Endodermal cell (in vitro differentiated cells): ENCODE measurements around the gene TM9SF3. TPM values are rescaled to one million over a fixed set of nuclear protein-coding genes. Genes with fewer than 3 reads are reported as not detected.
A peak's percentile ranks its signal among the peaks of the same experiment; 100 is the strongest.

Source experiments
- DNase-seq: peaks from one replicate; pipeline ENCODE4 v3.0.0-alpha.2; 2017
- H3K27ac ChIP-seq: 2 replicates; pipeline ENCODE4 v1.5.1; 2013; ENCODE audit warnings: mild to moderate bottlenecking, low read depth, low read length, moderate library complexity
- H3K27me3 ChIP-seq: 2 replicates; pipeline ENCODE4 v1.6.1; 2013; ENCODE audit warnings: mild to moderate bottlenecking, low read length, moderate library complexity; ENCODE audit not compliant: insufficient read depth, control insufficient read depth, poor library complexity, severe bottlenecking
- H3K36me3 ChIP-seq: 2 replicates; pipeline ENCODE4 v1.7.0; 2013; ENCODE audit warnings: mild to moderate bottlenecking, low read length, moderate library complexity; ENCODE audit not compliant: control insufficient read depth, insufficient read depth
- H3K4me1 ChIP-seq: one replicate; pipeline ENCODE4 v1.7.0; 2013; ENCODE audit warnings: low read length; ENCODE audit not compliant: control insufficient read depth, insufficient read depth
- H3K4me3 ChIP-seq: 2 replicates; pipeline ENCODE4 v1.5.1; 2013; ENCODE audit warnings: mild to moderate bottlenecking, low read length, moderate library complexity
- H3K9ac ChIP-seq: 2 replicates; pipeline ENCODE4 v1.6.1; 2013; ENCODE audit warnings: mild to moderate bottlenecking, low read length, moderate library complexity; ENCODE audit not compliant: poor library complexity, severe bottlenecking; ENCODE audit errors: extremely low read depth
- H3K9me3 ChIP-seq: 2 replicates; pipeline ENCODE4 v1.6.1; 2013; ENCODE audit warnings: mild to moderate bottlenecking, low read length, moderate library complexity; ENCODE audit not compliant: control insufficient read depth
- H3K27ac Mint-ChIP-seq: 2 replicates; pipeline ENCODE4 v1.8.0; 2020; ENCODE audit warnings: mixed read lengths
- H3K27me3 Mint-ChIP-seq: 2 replicates; pipeline ENCODE4 v1.8.0; 2021; ENCODE audit warnings: mild to moderate bottlenecking, mixed read lengths; ENCODE audit not compliant: insufficient read depth
- H3K36me3 Mint-ChIP-seq: 2 replicates; pipeline ENCODE4 v1.8.0; 2020; ENCODE audit warnings: low read depth, mixed read lengths
- H3K4me1 Mint-ChIP-seq: 2 replicates; pipeline ENCODE4 v1.8.0; 2020; ENCODE audit warnings: mixed read lengths
- H3K4me3 Mint-ChIP-seq: 2 replicates; pipeline ENCODE4 v1.8.0; 2020; ENCODE audit warnings: mild to moderate bottlenecking, moderate library complexity, mixed read lengths
- H3K9me3 Mint-ChIP-seq: 2 replicates; pipeline ENCODE4 v1.8.0; 2020; ENCODE audit warnings: mild to moderate bottlenecking, mixed read lengths
- WGBS, 2 experiments: methylation state at CpG; one replicate each; pipeline versions ENCODE4 v1.1.5 to v1.1.7; 2013; ENCODE audit warnings: missing lambda C conversion rate in 2 of 2, mixed read lengths in 1 of 2; ENCODE audit not compliant: insufficient coverage in 1 of 2, insufficient read length in 1 of 2; 5-methylcytosine and 5-hydroxymethylcytosine counted together
- total RNA-seq, 2 donors: library from RNA; stranded (reverse); fragmentation: NEBNext Ultra II Directional in 1 of 2; extraction: Animal tissue kit (Norgen Biotek cat#: 25700) in 1 of 2; gene quantifications; 2 replicates in 1 of 2; 3 replicates in 1 of 2; pipeline ENCODE4 v1.2.1, GENCODE V29; 2021
- TF ChIP-seq, protein P1 (sequence below): fragments of 200-600 bp; sonication (generic); conservative IDR thresholded peaks from 2 replicates; pipeline ENCODE4 v1.5.0; 2021; ENCODE audit warnings: antibody characterized with exemption, mild to moderate bottlenecking

The TM9SF3 gene
- total RNA-seq, 2 donors from 2014 or later: 134 to 137 TPM

GRCh38 chr10:96470116-96470743 lies 116.6 kb downstream of the TM9SF3 start:
- no peaks in the 10 kb centered on the region for H3K4me1 ChIP-seq
- H3K4me1 Mint-ChIP-seq: peaks cover 1% of the 10 kb centered on the region
- H3K4me3 Mint-ChIP-seq: no peak overlapping the region
- H3K27ac Mint-ChIP-seq: no peak overlapping the region
- peak; percentile 90 for DNase-seq
- H3K4me3 ChIP-seq: no peak overlapping the region
- H3K9ac ChIP-seq: no peak overlapping the region
- no peaks in the 10 kb centered on the region for H3K27me3 ChIP-seq
- WGBS, 2 experiments: 50 to 55% methylated on average over 3 to 4 of the region's 4 CpGs
- no peaks in the 10 kb centered on the region for H3K36me3 Mint-ChIP-seq
- no peaks in the 10 kb centered on the region for H3K27me3 Mint-ChIP-seq
- peaks cover 3% of the 10 kb centered on the region for H3K9me3 Mint-ChIP-seq
- peaks cover 6% of the 10 kb centered on the region for H3K9me3 ChIP-seq
- no peak overlapping the region for H3K27ac ChIP-seq
- TF ChIP-seq, protein P1, sequence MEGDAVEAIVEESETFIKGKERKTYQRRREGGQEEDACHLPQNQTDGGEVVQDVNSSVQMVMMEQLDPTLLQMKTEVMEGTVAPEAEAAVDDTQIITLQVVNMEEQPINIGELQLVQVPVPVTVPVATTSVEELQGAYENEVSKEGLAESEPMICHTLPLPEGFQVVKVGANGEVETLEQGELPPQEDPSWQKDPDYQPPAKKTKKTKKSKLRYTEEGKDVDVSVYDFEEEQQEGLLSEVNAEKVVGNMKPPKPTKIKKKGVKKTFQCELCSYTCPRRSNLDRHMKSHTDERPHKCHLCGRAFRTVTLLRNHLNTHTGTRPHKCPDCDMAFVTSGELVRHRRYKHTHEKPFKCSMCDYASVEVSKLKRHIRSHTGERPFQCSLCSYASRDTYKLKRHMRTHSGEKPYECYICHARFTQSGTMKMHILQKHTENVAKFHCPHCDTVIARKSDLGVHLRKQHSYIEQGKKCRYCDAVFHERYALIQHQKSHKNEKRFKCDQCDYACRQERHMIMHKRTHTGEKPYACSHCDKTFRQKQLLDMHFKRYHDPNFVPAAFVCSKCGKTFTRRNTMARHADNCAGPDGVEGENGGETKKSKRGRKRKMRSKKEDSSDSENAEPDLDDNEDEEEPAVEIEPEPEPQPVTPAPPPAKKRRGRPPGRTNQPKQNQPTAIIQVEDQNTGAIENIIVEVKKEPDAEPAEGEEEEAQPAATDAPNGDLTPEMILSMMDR: peak; percentile 86
- no peaks in the 10 kb centered on the region for H3K36me3 ChIP-seq

DNA sequence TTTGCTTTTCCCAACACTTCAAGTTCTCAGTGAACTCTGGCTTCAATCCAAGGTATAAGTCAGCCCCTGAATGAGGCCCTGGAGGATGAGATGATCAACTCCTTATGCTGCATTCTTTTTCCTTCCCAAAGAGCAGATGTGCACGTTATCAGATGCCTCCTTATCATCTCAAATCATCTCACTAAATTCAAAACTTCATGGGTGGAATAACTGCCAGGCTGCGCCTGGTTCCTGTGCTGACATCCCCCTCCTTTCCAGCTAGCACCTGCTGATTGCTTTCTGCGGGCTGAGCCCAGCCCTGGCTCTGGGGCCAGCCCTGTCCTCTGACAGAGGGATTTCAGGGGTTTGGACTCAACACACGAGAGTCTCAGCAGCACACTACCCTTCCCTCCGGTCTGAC lies 118.0 kb downstream of the TM9SF3 start:
- H3K9me3 Mint-ChIP-seq: no peaks in the 10 kb centered on the region
- no peaks in the 10 kb centered on the region for H3K27me3 Mint-ChIP-seq
- no peaks in the 10 kb centered on the region for H3K27me3 ChIP-seq
- H3K36me3 Mint-ChIP-seq: no peaks in the 10 kb centered on the region
- H3K27ac Mint-ChIP-seq: no peak overlapping the region
- DNase-seq: peak; percentile 29
- H3K4me3 ChIP-seq: no peak overlapping the region
- H3K9me3 ChIP-seq: no peaks in the 10 kb centered on the region
- 72 to 77% methylated on average over 5 of the region's 5 CpGs for WGBS, 2 experiments
- no peaks in the 10 kb centered on the region for H3K36me3 ChIP-seq
- H3K9ac ChIP-seq: no peak overlapping the region
- peaks cover under 1% of the 10 kb centered on the region for H3K4me1 Mint-ChIP-seq
- H3K27ac ChIP-seq: no peak overlapping the region
- no peak overlapping the region for H3K4me3 Mint-ChIP-seq
- TF ChIP-seq, protein P1: no peak
- no peaks in the 10 kb centered on the region for H3K4me1 ChIP-seq

Other genes starting within 250 kb of the TM9SF3 start
- not detected for gene OPALIN, start 228.0 kb downstream of the TM9SF3 start, total RNA-seq
- under 1 TPM; 0.11 to 0.18 TPM for gene TLL2, start 73.1 kb downstream of the TM9SF3 start, total RNA-seq
- gene PIK3AP1, start 133.5 kb upstream of the TM9SF3 start, total RNA-seq: 1 to 10 TPM; 1.3 to 5.2 TPM
- gene LCOR, start 245.3 kb upstream of the TM9SF3 start, total RNA-seq: 10 to 100 TPM; 36.9 to 43.3 TPM